Astrocyte (in vitro differentiated cells and primary cell): Measurements from ENCODE around the gene CCNH.

Experiments
- EZH2 ChIP-seq: IDR thresholded peaks from 2 replicates; pipeline ENCODE4 v1.6.1; 2012; ENCODE audit warnings: mild to moderate bottlenecking, low read length, inconsistent platforms; ENCODE audit not compliant: insufficient read depth
- TF ChIP-seq, protein P1 (sequence below): IDR thresholded peaks from 2 replicates; pipeline ENCODE4 v1.5.1; 2011; ENCODE audit warnings: low read depth, mild to moderate bottlenecking, inconsistent platforms, low read length, moderate library complexity; ENCODE audit not compliant: insufficient read depth

DNA sequence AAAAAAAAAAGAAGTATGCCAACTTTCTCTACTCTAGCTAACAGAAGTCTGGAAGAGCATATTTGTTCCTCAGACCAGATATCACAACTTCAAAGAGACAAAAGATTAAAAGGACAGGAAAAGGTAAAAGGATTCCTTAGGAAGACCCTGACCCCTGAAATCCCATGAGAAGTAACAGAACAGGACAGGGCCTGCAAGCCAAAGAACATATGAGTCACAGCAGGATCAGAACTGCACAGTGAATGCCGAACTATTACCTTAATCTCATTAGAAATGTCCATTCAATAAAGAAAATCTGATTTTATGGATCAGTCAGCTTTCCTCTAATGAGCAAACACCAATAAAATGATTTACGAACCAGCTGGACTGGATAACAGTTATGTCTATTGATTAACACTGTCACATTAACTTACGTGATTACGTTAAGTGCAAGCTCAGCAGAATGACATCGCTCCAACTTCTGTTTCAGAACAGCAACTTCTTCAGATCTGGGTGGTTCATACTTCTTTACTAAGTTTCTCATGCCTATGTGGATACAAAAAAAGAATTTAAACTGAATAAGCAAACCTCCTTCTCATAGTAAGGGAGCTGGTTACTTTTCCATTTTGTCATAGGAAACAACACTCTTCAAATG is 13.6 kb downstream of the CCNH start:
- TF ChIP-seq, protein P1, sequence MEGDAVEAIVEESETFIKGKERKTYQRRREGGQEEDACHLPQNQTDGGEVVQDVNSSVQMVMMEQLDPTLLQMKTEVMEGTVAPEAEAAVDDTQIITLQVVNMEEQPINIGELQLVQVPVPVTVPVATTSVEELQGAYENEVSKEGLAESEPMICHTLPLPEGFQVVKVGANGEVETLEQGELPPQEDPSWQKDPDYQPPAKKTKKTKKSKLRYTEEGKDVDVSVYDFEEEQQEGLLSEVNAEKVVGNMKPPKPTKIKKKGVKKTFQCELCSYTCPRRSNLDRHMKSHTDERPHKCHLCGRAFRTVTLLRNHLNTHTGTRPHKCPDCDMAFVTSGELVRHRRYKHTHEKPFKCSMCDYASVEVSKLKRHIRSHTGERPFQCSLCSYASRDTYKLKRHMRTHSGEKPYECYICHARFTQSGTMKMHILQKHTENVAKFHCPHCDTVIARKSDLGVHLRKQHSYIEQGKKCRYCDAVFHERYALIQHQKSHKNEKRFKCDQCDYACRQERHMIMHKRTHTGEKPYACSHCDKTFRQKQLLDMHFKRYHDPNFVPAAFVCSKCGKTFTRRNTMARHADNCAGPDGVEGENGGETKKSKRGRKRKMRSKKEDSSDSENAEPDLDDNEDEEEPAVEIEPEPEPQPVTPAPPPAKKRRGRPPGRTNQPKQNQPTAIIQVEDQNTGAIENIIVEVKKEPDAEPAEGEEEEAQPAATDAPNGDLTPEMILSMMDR: no peak
- TF ChIP-seq EZH2: no peak
